ENCODE results near the gene GPR87. TPM values are rescaled to one million over a fixed set of nuclear protein-coding genes. Genes with fewer than 3 reads are reported as not detected.

Gene GPR87
- total RNA-seq, 2 donors from 2014 or later, result not detected

DNA sequence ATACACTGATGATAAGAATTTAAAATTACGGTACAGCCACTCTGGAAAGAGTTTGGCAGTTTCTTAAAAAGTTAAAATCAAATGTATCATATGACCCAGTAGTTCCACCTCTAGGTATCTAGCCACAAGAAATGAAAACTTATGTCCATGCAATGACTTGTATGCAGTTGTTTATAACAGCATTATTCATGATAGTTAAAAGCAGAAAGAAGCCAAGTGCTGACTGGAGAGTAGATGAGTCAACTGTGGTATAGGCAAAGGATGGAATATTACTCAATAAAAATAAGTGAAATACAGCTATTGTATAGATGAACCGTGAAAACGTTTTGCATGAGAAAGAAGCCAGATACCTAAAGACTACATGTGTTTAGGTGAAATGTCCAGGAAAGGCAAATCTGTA lies 14.8 kb downstream of the GPR87 start:
- no peaks in the 10 kb centered on the region for H3K9me3 ChIP-seq
- H3K27ac ChIP-seq, result no peak overlapping the region
- WGBS, 2 donors, result 73 to 76% methylated on average over 3 of the region's 3 CpGs
- H3K36me3 ChIP-seq (replicated peaks in 1 of 2; ENCODE audit: insufficient read depth in 1 of 2, low read depth in 2 of 2), result no peaks in the 10 kb centered on the region
- no peaks in the 10 kb centered on the region for H3K4me1 ChIP-seq
- no peak overlapping the region for H3K4me3 ChIP-seq
- ATAC-seq (no peak), DNase-seq (no peak)
- intact Hi-C loops (cut with DNase I), result no loop called here
- H3K27me3 ChIP-seq, result no peaks in the 10 kb centered on the region
- TF ChIP-seq, protein P1, sequence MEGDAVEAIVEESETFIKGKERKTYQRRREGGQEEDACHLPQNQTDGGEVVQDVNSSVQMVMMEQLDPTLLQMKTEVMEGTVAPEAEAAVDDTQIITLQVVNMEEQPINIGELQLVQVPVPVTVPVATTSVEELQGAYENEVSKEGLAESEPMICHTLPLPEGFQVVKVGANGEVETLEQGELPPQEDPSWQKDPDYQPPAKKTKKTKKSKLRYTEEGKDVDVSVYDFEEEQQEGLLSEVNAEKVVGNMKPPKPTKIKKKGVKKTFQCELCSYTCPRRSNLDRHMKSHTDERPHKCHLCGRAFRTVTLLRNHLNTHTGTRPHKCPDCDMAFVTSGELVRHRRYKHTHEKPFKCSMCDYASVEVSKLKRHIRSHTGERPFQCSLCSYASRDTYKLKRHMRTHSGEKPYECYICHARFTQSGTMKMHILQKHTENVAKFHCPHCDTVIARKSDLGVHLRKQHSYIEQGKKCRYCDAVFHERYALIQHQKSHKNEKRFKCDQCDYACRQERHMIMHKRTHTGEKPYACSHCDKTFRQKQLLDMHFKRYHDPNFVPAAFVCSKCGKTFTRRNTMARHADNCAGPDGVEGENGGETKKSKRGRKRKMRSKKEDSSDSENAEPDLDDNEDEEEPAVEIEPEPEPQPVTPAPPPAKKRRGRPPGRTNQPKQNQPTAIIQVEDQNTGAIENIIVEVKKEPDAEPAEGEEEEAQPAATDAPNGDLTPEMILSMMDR (IDR thresholded peaks at IDR 0.05), result no peak
- TF ChIP-seq POLR2A (IDR thresholded peaks at IDR 0.05), result no peak

DNA sequence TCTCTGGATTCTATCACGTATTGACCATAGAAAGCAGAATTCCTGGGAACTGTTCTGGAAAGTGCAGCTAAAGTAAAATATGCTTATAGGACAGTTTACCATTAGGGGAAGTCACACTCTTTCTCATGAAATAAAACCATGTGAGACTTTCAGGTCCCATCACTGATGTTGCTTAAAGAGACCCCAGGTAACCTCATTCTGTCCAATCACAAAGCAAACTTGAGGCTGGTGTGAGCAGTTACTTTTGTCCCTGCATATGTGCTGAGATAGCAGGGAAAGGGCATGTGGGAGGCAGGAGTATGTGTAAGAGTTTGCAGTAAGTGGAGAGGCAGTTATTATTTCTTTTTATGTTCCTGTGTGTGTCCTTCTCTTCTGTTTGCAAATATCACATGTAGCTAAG lies 16.1 kb downstream of the GPR87 start:
- Histone ChIP-seq H3K27ac (no peak overlapping the region), H3K9me3 (no peaks in the 10 kb centered on the region), H3K36me3 (replicated peaks in 1 of 2; ENCODE audit: insufficient read depth in 1 of 2, low read depth in 2 of 2) (no peaks in the 10 kb centered on the region), H3K4me1 (no peaks in the 10 kb centered on the region), H3K4me3 (no peak overlapping the region), H3K27me3 (no peaks in the 10 kb centered on the region)
- ATAC-seq, result no peak
- TF ChIP-seq POLR2A (IDR thresholded peaks at IDR 0.05), result no peak
- TF ChIP-seq, protein P1 (IDR thresholded peaks at IDR 0.05), result no peak
- WGBS, 2 donors, result 67 to 71% methylated on average over 1 of the region's 1 CpG
- intact Hi-C loops (cut with DNase I), result no loop called here
- DNase-seq, result no peak

DNA sequence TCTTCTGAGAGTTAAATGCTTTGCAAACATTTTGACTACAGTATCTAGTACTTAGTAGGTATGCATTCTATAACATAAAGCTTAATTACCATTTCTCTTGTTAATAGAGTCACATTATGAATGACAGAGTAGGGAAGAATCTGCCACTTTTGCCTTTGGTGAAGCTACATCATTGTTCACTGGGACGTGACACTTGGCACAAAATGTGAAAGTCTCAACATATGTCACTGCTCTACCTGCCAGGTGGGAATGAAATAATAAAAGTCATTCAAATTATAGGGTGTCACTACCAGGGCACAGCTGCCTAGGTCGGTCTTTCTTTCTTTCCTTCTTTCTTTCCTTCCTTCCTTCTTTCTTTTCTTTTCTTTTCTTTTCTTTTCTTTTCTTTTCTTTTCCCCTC lies 17.6 kb downstream of the GPR87 start:
- Histone ChIP-seq H3K27me3 (no peaks in the 10 kb centered on the region), H3K4me3 (no peak overlapping the region), H3K27ac (no peak overlapping the region), H3K36me3 (replicated peaks in 1 of 2; ENCODE audit: insufficient read depth in 1 of 2, low read depth in 2 of 2) (no peaks in the 10 kb centered on the region), H3K4me1 (no peaks in the 10 kb centered on the region), H3K9me3 (no peaks in the 10 kb centered on the region)
- no peak for TF ChIP-seq POLR2A (IDR thresholded peaks at IDR 0.05)
- TF ChIP-seq, protein P1 (IDR thresholded peaks at IDR 0.05), result no peak
- ATAC-seq (no peak), DNase-seq (no peak)
- WGBS, 2 donors, result 74 to 83% methylated on average over 2 of the region's 2 CpGs
- intact Hi-C loops (cut with DNase I), result no loop called here

DNA sequence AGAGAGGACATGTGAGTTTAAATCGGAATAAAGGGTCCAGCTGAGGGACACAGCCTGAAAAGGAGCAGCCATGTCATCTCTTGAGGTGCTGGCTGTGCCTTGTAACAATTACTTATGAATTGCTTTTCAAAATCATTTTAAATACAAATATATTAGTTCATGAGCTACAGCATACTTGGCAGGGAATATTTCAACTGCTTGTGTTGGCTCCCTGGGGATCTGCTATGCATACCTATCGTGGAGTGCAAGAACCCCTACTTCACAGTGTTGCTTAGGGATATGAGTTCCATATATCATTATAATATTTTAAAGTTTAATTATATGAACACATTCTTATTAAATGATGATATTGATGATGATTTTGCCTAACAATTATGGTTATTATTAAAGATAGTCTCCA lies 19.2 kb downstream of the GPR87 start:
- intact Hi-C loops (cut with DNase I), result no loop called here
- Histone ChIP-seq H3K4me3 (no peak overlapping the region), H3K27me3 (no peaks in the 10 kb centered on the region), H3K9me3 (no peaks in the 10 kb centered on the region), H3K36me3 (replicated peaks in 1 of 2; ENCODE audit: insufficient read depth in 1 of 2, low read depth in 2 of 2) (no peaks in the 10 kb centered on the region), H3K4me1 (no peaks in the 10 kb centered on the region), H3K27ac (no peak overlapping the region)
- no peak for DNase-seq
- no peak for ATAC-seq
- no peak for TF ChIP-seq POLR2A (IDR thresholded peaks at IDR 0.05)
- TF ChIP-seq, protein P1 (IDR thresholded peaks at IDR 0.05), result no peak
- whole genome bisulfite sequencing, 2 donors, result 58 to 83% methylated on average over 2 of the region's 2 CpGs

DNA sequence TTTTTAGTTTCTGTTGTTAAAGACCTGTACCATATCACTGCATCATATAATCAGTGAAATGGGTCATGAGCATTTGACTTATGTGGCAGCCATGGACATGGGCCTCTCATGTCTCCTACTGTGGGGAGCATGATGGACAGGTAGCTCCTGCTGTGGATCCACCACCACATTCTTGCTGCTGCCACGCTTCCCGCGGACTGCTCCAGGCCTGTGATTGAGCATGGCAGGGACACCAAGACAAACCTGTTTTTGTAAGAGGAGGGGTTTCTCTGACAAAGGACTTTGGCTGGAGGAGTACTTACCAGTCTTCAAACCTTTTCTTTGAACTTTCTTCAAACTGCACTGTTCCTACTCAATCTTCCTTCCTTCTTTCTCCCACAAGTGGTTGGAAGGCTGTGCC lies 20.4 kb downstream of the GPR87 start:
- H3K27ac ChIP-seq, result no peak overlapping the region
- H3K9me3 ChIP-seq, result no peaks in the 10 kb centered on the region
- ATAC-seq (no peak), DNase-seq (no peak)
- no peaks in the 10 kb centered on the region for H3K4me1 ChIP-seq
- 73 to 78% methylated on average over 3 of the region's 3 CpGs for WGBS, 2 donors
- intact Hi-C loops (cut with DNase I), result no loop called here
- no peaks in the 10 kb centered on the region for H3K27me3 ChIP-seq
- TF ChIP-seq POLR2A (IDR thresholded peaks at IDR 0.05), result no peak
- TF ChIP-seq, protein P1 (IDR thresholded peaks at IDR 0.05), result no peak
- no peaks in the 10 kb centered on the region for H3K36me3 ChIP-seq (replicated peaks in 1 of 2; ENCODE audit: insufficient read depth in 1 of 2, low read depth in 2 of 2)
- H3K4me3 ChIP-seq, result no peak overlapping the region
